ENCODE data around the gene GLG1. TPM values are rescaled to one million over a fixed set of nuclear protein-coding genes. Genes with fewer than 3 reads are reported as not detected.
"Not testable (repeated sequence)": the region's sequence is repeated elsewhere in the genome, so short reads cannot be mapped to it uniquely, and the experiment has no call there.

The GLG1 gene
- total RNA-seq, result 10 to 100 TPM; 60.8 to 62.0 TPM

GRCh38 chr16:74606521-74607309, at the start of gene GLG1:
GLG1 (minus strand) TSS chr16:74607114; CDS start chr16:74607094, 20 bp downstream.
- H3K4me3 Mint-ChIP-seq, result peak within 1 kb of the TSS; percentile 99
- H3K9me3 Mint-ChIP-seq, result no peaks in the 10 kb centered on the region
- H3K27ac Mint-ChIP-seq, result peak within 1 kb of the TSS; percentile 86
- H3K4me1 Mint-ChIP-seq (ENCODE audit: low read depth), result peaks cover 53% of the 10 kb centered on the region
- intact Hi-C loops (cut with micrococcal nuclease), result loop anchor here (1.0 to 2.0 kb wide), 6 partner anchors 20 to 310 kb away; partner anchors contain the start of genes PSMD7 and RFWD3
- H3K36me3 Mint-ChIP-seq (ENCODE audit: low read depth), result peaks cover 5% of the 10 kb centered on the region
- no peaks in the 10 kb centered on the region for H3K27me3 Mint-ChIP-seq (ENCODE audit: low read depth)
- CTCF ChIA-PET, result interaction anchor here (0.7 to 1.0 kb wide), 2 partner anchors 9 to 120 kb away, joined by 3 read pairs; no protein-coding TSS in a partner anchor
- peak; percentile 92 for DNase-seq

DNA sequence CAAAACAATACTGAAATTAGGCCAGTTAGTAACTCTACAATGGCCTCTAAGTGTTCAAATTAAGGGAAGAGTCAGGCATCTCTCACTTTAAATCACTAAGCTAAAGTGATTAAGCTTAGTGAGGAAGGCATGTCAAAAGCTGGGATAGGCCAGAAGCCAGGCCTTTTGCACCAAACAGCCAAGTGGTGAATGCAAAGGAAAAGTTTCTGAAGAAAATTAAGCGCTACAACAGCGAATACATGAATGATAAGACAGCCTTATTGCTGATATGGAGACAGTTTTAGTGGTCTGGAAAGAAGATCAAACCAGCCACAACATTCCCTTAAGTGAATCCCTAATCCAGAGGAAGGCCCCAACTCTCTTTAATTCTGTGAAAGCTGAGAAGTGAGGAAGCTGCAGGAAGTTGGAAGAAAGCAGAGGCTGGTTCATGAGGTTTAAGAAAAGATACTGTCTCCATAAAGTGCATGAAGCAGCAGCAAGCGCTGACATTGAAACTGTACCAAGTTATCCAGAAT, 47.7 kb upstream of the GLG1 start:
- no peak for DNase-seq
- H3K9me3 Mint-ChIP-seq, result no peaks in the 10 kb centered on the region
- H3K27ac Mint-ChIP-seq, result no peak overlapping the region
- peaks cover 64% of the 10 kb centered on the region for H3K36me3 Mint-ChIP-seq (ENCODE audit: low read depth)
- intact Hi-C loops (cut with micrococcal nuclease), result no loop called here
- peaks cover 58% of the 10 kb centered on the region for H3K4me1 Mint-ChIP-seq (ENCODE audit: low read depth)
- CTCF ChIA-PET, result no interaction called here
- no peaks in the 10 kb centered on the region for H3K27me3 Mint-ChIP-seq (ENCODE audit: low read depth)
- no peak overlapping the region for H3K4me3 Mint-ChIP-seq

DNA sequence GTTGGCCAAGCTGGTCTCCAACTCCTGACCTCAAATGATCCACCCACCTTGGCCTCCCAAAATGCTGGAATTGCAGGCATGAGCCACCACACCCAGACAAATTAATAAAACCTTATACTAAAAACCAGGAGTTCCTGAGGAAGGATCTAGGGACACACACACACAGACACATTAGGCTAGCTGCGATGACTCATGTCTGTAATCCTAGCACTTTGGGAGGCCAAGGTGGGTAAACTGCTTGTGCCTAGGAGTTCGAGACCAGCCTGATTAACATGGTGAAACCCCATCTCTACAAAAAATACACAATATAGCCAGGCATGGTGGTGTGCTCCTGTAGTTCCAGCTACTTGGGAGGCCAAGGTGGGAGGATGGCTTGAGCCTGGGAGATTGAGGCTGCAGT, 46.0 kb upstream of the GLG1 start:
- H3K4me1 Mint-ChIP-seq (ENCODE audit: low read depth), result peaks cover 42% of the 10 kb centered on the region
- H3K36me3 Mint-ChIP-seq (ENCODE audit: low read depth), result peaks cover 53% of the 10 kb centered on the region
- CTCF ChIA-PET, result interaction anchor here (1.9 to 2.3 kb wide), 2 partner anchors 15 to 27 kb away, joined by 7 to 9 read pairs; partner anchors contain the start of gene RFWD3
- H3K9me3 Mint-ChIP-seq; intact Hi-C loops (cut with micrococcal nuclease); DNase-seq; H3K4me3 Mint-ChIP-seq; H3K27me3 Mint-ChIP-seq (ENCODE audit: low read depth): not testable (repeated sequence)
- peak overlapping the region; percentile 24 for H3K27ac Mint-ChIP-seq

- DNase-seq, result no peak
- intact Hi-C loops (cut with micrococcal nuclease), result no loop called here
- H3K27me3 Mint-ChIP-seq (ENCODE audit: low read depth), result no peaks in the 10 kb centered on the region
- peaks cover 37% of the 10 kb centered on the region for H3K4me1 Mint-ChIP-seq (ENCODE audit: low read depth)
- CTCF ChIA-PET, result interaction anchor here (0.7 to 2.3 kb wide), 8 partner anchors 11 to 47 kb away, joined by 3 to 9 read pairs (median 5); partner anchors contain the start of gene RFWD3
- H3K4me3 Mint-ChIP-seq, result no peak overlapping the region
- no peak overlapping the region for H3K27ac Mint-ChIP-seq
- peaks cover 55% of the 10 kb centered on the region for H3K36me3 Mint-ChIP-seq (ENCODE audit: low read depth)
- H3K9me3 Mint-ChIP-seq, result no peaks in the 10 kb centered on the region
Measured at GRCh38 chr16:74652249-74652648, 45.3 kb upstream of the GLG1 start.

- DNase-seq, result no peak
- Mint-ChIP-seq H3K36me3 (ENCODE audit: low read depth) (peaks cover 55% of the 10 kb centered on the region), H3K27ac (no peak overlapping the region), H3K9me3 (no peaks in the 10 kb centered on the region), H3K4me3 (no peak overlapping the region), H3K27me3 (ENCODE audit: low read depth) (no peaks in the 10 kb centered on the region), H3K4me1 (ENCODE audit: low read depth) (peaks cover 33% of the 10 kb centered on the region)
- intact Hi-C loops (cut with micrococcal nuclease), result no loop called here
- CTCF ChIA-PET, result interaction anchor here (0.6 to 2.3 kb wide), 11 partner anchors 10 to 95 kb away, joined by 3 to 9 read pairs (median 4); partner anchors contain the start of gene RFWD3
Measured at GRCh38 chr16:74651841-74652240, 44.9 kb upstream of the GLG1 start.

DNA sequence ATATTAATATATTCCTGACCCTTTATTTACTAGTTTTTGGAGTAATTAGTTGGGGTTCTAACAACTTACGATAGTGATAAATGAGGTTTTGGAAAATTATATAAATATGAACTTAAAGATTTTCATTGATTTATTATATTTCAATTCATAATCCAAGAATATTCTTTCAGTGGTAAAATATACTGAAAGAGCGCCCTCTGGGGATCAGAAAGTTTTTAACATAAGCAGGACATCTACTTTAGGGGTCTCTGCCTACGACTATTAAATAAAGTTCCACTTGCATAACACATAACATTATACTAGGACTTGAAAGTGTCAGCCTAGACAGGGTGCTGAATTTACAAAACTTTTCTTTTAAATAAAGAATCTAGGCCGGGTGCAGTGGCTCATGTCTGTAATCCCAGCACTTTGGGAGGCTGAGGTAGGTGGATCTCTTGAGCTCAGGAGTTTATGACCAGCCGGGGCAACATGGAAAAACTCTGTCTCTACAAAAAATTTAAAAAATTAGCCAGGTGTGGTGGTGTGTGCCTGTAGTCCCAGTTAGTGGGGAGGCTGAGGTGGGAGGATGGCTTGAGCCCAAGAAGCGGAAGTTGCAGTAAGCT, 44.2 kb upstream of the GLG1 start:
- Mint-ChIP-seq H3K36me3 (ENCODE audit: low read depth) (peaks cover 51% of the 10 kb centered on the region), H3K4me1 (ENCODE audit: low read depth) (peaks cover 29% of the 10 kb centered on the region), H3K9me3 (no peaks in the 10 kb centered on the region), H3K27me3 (ENCODE audit: low read depth) (no peaks in the 10 kb centered on the region), H3K27ac (no peak overlapping the region), H3K4me3 (no peak overlapping the region)
- CTCF ChIA-PET, result interaction anchor here (0.6 to 2.3 kb wide), 9 partner anchors 8 to 94 kb away, joined by 3 to 9 read pairs (median 5); partner anchors contain the start of gene RFWD3
- intact Hi-C loops (cut with micrococcal nuclease), result no loop called here
- no peak for DNase-seq

DNA sequence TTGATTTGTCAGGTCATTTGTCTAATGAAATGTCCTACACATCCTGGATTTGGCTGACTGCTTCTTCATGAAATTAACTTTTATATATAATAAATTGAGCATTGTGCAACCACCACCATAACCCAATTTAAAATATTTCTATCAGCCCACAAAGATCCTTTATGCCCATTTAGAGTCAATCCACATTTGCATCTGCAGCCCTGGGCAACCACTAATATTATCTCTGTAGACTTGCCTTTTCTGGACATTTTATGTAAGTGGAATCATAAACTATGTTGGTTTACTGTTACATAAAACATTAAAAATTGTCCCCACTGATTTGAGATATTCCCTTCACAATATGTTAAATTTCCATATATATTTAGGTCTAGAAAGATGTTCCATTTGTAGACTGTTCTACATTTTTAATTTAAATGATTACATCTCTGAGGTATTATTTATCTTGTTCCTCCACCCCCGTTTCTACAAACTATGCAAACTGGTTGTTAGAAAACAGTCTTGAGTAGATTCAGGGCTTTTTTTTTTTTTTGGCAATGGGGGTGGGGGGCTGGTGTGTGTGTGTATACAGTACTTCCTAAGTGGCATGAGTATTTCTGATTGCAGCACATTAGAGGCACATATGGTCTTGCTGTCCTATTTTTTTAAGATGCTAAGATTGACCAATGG, 43.1 kb upstream of the GLG1 start:
- Mint-ChIP-seq H3K36me3 (ENCODE audit: low read depth) (peaks cover 45% of the 10 kb centered on the region), H3K4me1 (ENCODE audit: low read depth) (peaks cover 21% of the 10 kb centered on the region), H3K4me3 (no peak overlapping the region), H3K27ac (no peak overlapping the region), H3K27me3 (ENCODE audit: low read depth) (no peaks in the 10 kb centered on the region), H3K9me3 (no peaks in the 10 kb centered on the region)
- no peak for DNase-seq
- intact Hi-C loops (cut with micrococcal nuclease), result no loop called here
- CTCF ChIA-PET, result interaction anchor here (0.6 to 1.3 kb wide), 3 partner anchors 9 to 130 kb away, joined by 3 to 6 read pairs (median 4); no protein-coding TSS in a partner anchor

GRCh38 chr16:74641969-74642368, 35.1 kb upstream of the GLG1 start:
- Mint-ChIP-seq H3K4me3 (no peak overlapping the region), H3K27me3 (ENCODE audit: low read depth) (no peaks in the 10 kb centered on the region), H3K36me3 (ENCODE audit: low read depth) (peaks cover 39% of the 10 kb centered on the region), H3K27ac (no peak overlapping the region), H3K9me3 (no peaks in the 10 kb centered on the region), H3K4me1 (ENCODE audit: low read depth) (no peaks in the 10 kb centered on the region)
- CTCF ChIA-PET, result interaction anchor here (0.8 kb wide), 1 partner anchor 10 kb away, joined by 3 read pairs; no protein-coding TSS in a partner anchor
- intact Hi-C loops (cut with micrococcal nuclease), result no loop called here
- no peak for DNase-seq

DNA sequence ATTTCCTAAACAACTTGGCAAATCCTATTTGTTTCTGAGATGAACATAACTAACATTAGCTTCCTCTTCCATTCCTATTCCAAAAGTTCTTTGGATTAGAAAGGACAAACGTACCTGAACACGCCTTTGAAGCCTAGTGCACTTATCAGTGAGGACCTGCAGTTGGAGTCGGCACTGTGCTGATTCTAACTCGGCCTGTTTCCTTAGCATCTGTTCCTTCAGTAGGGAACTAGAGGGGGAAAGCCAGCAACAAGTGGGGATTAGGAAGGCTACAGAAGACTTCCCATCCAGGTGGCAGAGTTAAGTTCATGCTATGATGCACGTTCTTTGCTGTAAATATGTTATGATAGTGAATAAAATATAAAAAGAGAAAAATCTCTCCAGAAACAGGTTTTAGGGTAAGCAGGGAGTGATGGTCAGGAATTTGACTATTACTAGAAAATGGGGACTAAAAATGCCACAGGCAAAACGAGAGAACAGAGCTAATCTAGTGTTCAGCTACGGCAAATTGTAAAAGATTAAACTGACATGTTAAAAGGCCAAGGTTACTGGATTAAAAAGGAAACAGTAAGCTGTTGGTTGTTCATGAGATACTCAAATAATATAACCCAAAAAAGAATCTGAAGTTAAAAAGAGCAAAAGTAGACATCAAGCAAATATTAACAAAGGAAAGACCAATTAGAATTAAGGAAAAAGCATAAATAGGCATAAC, 31.0 kb upstream of the GLG1 start:
- peaks cover 33% of the 10 kb centered on the region for H3K36me3 Mint-ChIP-seq (ENCODE audit: low read depth)
- no peaks in the 10 kb centered on the region for H3K9me3 Mint-ChIP-seq
- H3K27me3 Mint-ChIP-seq (ENCODE audit: low read depth), result no peaks in the 10 kb centered on the region

GRCh38 chr16:74635303-74635702, 28.4 kb upstream of the GLG1 start:
- intact Hi-C loops (cut with micrococcal nuclease), result no loop called here
- Mint-ChIP-seq H3K4me3 (no peak overlapping the region), H3K36me3 (ENCODE audit: low read depth) (peaks cover 44% of the 10 kb centered on the region), H3K27ac (no peak overlapping the region), H3K27me3 (ENCODE audit: low read depth) (no peaks in the 10 kb centered on the region), H3K9me3 (no peaks in the 10 kb centered on the region), H3K4me1 (ENCODE audit: low read depth) (no peaks in the 10 kb centered on the region)
- CTCF ChIA-PET, result interaction anchor here (0.8 kb wide), 1 partner anchor 16 kb away, joined by 5 read pairs; no protein-coding TSS in a partner anchor
- DNase-seq, result no peak

More for the DNA sequence above, 31.0 kb upstream of the GLG1 start:
- CTCF ChIA-PET, result no interaction called here
- no peaks in the 10 kb centered on the region for H3K4me1 Mint-ChIP-seq (ENCODE audit: low read depth)
- DNase-seq, result no peak
- H3K27ac Mint-ChIP-seq, result no peak overlapping the region
- H3K4me3 Mint-ChIP-seq, result no peak overlapping the region
- intact Hi-C loops (cut with micrococcal nuclease), result no loop called here

GRCh38 chr16:74633686-74634085, 26.8 kb upstream of the GLG1 start:
- Mint-ChIP-seq H3K27ac (no peak overlapping the region), H3K9me3 (no peaks in the 10 kb centered on the region), H3K27me3 (ENCODE audit: low read depth) (no peaks in the 10 kb centered on the region), H3K4me1 (ENCODE audit: low read depth) (peaks cover 7% of the 10 kb centered on the region), H3K4me3 (no peak overlapping the region), H3K36me3 (ENCODE audit: low read depth) (peaks cover 49% of the 10 kb centered on the region)
- DNase-seq, result no peak
- intact Hi-C loops (cut with micrococcal nuclease), result no loop called here
- CTCF ChIA-PET, result no interaction called here

Measured in activated naive CD4-positive, alpha-beta T cell treated with anti-CD3 and anti-CD28 coated beads for 36 hours (primary cell).